CD8-positive, alpha-beta memory T cell (primary cell): ENCODE measurements around the gene TMEM179B. TPM values are rescaled to one million over a fixed set of nuclear protein-coding genes. Genes with fewer than 3 reads are reported as not detected.

Source experiments
- CTCF ChIA-PET: fragments of 350-600 bp; sonication (Branson Sonifier 250); formaldehyde crosslinking; loops from one replicate; lab custom pipeline; 2021; ENCODE audit warnings: antibody characterized with exemption; lab: Charles Lee
- POLR2A ChIA-PET: fragments of 350-600 bp; sonication (Branson Sonifier 250); formaldehyde crosslinking; loops from one replicate; lab custom pipeline; 2021; ENCODE audit warnings: antibody characterized with exemption; lab: Charles Lee
- DNase-seq, 5 donors: peaks; one replicate each; pipeline versions ENCODE4 v3.0.0 to v3.0.0-alpha.2; 2020 to 2022; ENCODE audit warnings: mixed read lengths in 1 of 5
- H3K27ac ChIP-seq: one replicate; pipeline ENCODE4 v1.7.0; 2013; ENCODE audit warnings: low read depth, mild to moderate bottlenecking, low read length, moderate library complexity
- H3K27me3 ChIP-seq: 2 replicates; pipeline ENCODE4 v1.7.0; 2013; ENCODE audit warnings: low read length, mild to moderate bottlenecking; ENCODE audit not compliant: insufficient read depth, poor library complexity, severe bottlenecking
- H3K36me3 ChIP-seq: 2 replicates; pipeline ENCODE4 v1.7.0; 2013; ENCODE audit warnings: mild to moderate bottlenecking, low read length, moderate library complexity; ENCODE audit not compliant: insufficient read depth
- H3K4me1 ChIP-seq: 2 replicates; pipeline ENCODE4 v1.7.0; 2013; ENCODE audit warnings: mild to moderate bottlenecking, low read length, moderate library complexity; ENCODE audit not compliant: insufficient read depth
- H3K4me3 ChIP-seq: 2 replicates; pipeline ENCODE4 v1.7.0; 2013; ENCODE audit warnings: mild to moderate bottlenecking, low read length
- H3K9me3 ChIP-seq: 2 replicates; pipeline ENCODE4 v1.7.0; 2013; ENCODE audit warnings: mild to moderate bottlenecking, low read length
- H3K27ac Mint-ChIP-seq, 8 donors: one replicate each; pipeline ENCODE4 v1.8.0; 2020 to 2021; ENCODE audit warnings: mixed read lengths in 8 of 8, mild to moderate bottlenecking in 6 of 8, inconsistent platforms in 3 of 8, moderate library complexity in 3 of 8
- H3K27me3 Mint-ChIP-seq, 2 donors: one replicate each; pipeline ENCODE4 v1.8.0; 2020 to 2021; ENCODE audit warnings: mixed read lengths in 2 of 2, mild to moderate bottlenecking in 1 of 2, moderate library complexity in 1 of 2
- H3K36me3 Mint-ChIP-seq, 3 donors: one replicate each; pipeline ENCODE4 v1.8.0; 2020 to 2021; ENCODE audit warnings: mixed read lengths in 3 of 3, inconsistent platforms in 1 of 3, mild to moderate bottlenecking in 1 of 3
- H3K4me1 Mint-ChIP-seq, 3 donors: one replicate each; pipeline ENCODE4 v1.8.0; 2020 to 2021; ENCODE audit warnings: mixed read lengths in 3 of 3, inconsistent platforms in 1 of 3, mild to moderate bottlenecking in 1 of 3
- H3K4me3 Mint-ChIP-seq, 7 donors: one replicate each; pipeline ENCODE4 v1.8.0; 2020 to 2021; ENCODE audit warnings: mixed read lengths in 7 of 7, mild to moderate bottlenecking in 6 of 7, moderate library complexity in 4 of 7, inconsistent platforms in 2 of 7
- H3K9me3 Mint-ChIP-seq, 5 donors: one replicate each; pipeline ENCODE4 v1.8.0; 2020 to 2022; ENCODE audit warnings: mixed read lengths in 5 of 5, mild to moderate bottlenecking in 3 of 5, moderate library complexity in 2 of 5, inconsistent platforms in 1 of 5
- polyA plus RNA-seq: library from polyadenylated mRNA; unstranded; fragments of 300-500 nt; fragmentation: Illumina TruSeq; gene quantifications from one replicate; pipeline ENCODE4 v1.2.3, GENCODE V29; 2021
- total RNA-seq, 2 experiments: library from RNA; stranded (reverse); gene quantifications; one replicate each; pipeline ENCODE4 v1.2.3, GENCODE V29; 2021

TMEM179B gene
- total and polyA plus RNA-seq, 3 experiments from 2014 or later = 46.4 to 135 (median 49.2) TPM

DNA sequence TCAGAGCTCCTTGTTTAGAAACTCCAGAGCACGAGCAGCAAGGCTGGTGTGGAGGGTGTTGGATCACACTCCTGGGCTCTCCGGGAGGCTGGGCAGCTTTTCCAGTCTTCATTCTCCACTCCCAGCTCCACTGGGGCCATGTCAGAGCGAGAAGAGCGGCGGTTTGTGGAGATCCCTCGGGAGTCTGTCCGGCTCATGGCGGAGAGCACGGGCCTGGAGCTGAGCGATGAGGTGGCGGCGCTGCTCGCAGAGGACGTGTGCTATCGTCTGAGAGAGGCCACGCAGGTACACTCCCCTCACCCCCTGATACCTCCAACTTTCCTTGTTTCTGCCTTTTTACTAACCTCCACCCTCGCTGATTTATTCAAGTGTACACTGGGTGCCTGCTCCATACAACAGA lies 11.6 kb upstream of the TMEM179B start:
- Mint-ChIP-seq H3K36me3 (peaks cover 0 to 47% (median 3%) of the 10 kb centered on the region in 3 donors), H3K27ac (peak overlapping the region in 6 of 8 donors; percentile 36 to 92 (median 70)), H3K4me3 (peak overlapping the region in 1 of 7 donors; percentile 70), H3K27me3 (no peaks in the 10 kb centered on the region), H3K4me1 (peaks cover 16 to 26% (median 22%) of the 10 kb centered on the region in 3 donors), H3K9me3 (no peaks in the 10 kb centered on the region)
- Histone ChIP-seq H3K4me1 (peaks cover 10% of the 10 kb centered on the region), H3K4me3 (no peak overlapping the region), H3K27me3 (no peaks in the 10 kb centered on the region), H3K36me3 (peaks cover 11% of the 10 kb centered on the region), H3K27ac (no peak overlapping the region), H3K9me3 (no peaks in the 10 kb centered on the region)
- ChIA-PET POLR2A (interaction anchor here (0.7 to 0.9 kb wide), 3 partner anchors 11 to 1488 kb away, joined by 3 to 5 read pairs (median 4); partner anchors contain the start of gene HNRNPUL2), CTCF (interaction anchor here (0.6 to 8.3 kb wide), 3 partner anchors 10 to 22 kb away, joined by 3 to 74 read pairs (median 3); partner anchors contain the start of genes TMEM179B and ZBTB3)
- no peak for DNase-seq

- CTCF ChIA-PET = interaction anchor here (8.3 kb wide), 1 partner anchor 8 kb away, joined by 74 read pairs; the partner anchor contains the start of gene TMEM179B
- Mint-ChIP-seq H3K4me3 (peak overlapping the region in 4 of 7 donors; percentile 34 to 61 (median 48)), H3K27me3 (no peaks in the 10 kb centered on the region), H3K36me3 (peaks cover 0 to 46% (median 3%) of the 10 kb centered on the region in 3 donors), H3K27ac (peak overlapping the region in 7 of 8 donors; percentile 47 to 94 (median 78)), H3K9me3 (no peaks in the 10 kb centered on the region), H3K4me1 (peaks cover 3 to 15% (median 13%) of the 10 kb centered on the region in 3 donors)
- Histone ChIP-seq H3K4me1 (no peaks in the 10 kb centered on the region), H3K27me3 (no peaks in the 10 kb centered on the region), H3K9me3 (no peaks in the 10 kb centered on the region), H3K27ac (no peak overlapping the region), H3K36me3 (peaks cover 11% of the 10 kb centered on the region), H3K4me3 (no peak overlapping the region)
- POLR2A ChIA-PET = interaction anchor here (0.6 kb wide), 1 partner anchor 16 kb away, joined by 3 read pairs; no protein-coding TSS in a partner anchor
- DNase-seq = no peak
These were observed 9.8 kb upstream of the TMEM179B start for GRCh38 chr11:62777389-62777788.

- H3K36me3 ChIP-seq = peaks cover 11% of the 10 kb centered on the region
- Mint-ChIP-seq H3K9me3 (no peaks in the 10 kb centered on the region), H3K4me3 (peak overlapping the region in 4 of 7 donors; percentile 38 to 51 (median 46)), H3K4me1 (peaks cover 3 to 15% (median 13%) of the 10 kb centered on the region in 3 donors), H3K27ac (peak overlapping the region in 4 of 8 donors; percentile 22 to 89 (median 67)), H3K27me3 (no peaks in the 10 kb centered on the region), H3K36me3 (peaks cover 0 to 51% (median 7%) of the 10 kb centered on the region in 3 donors)
- H3K27ac ChIP-seq = no peak overlapping the region
- H3K4me3 ChIP-seq = no peak overlapping the region
- POLR2A ChIA-PET = no interaction called here
- DNase-seq = no peak
- no peaks in the 10 kb centered on the region for H3K27me3 ChIP-seq
- H3K9me3 ChIP-seq = no peaks in the 10 kb centered on the region
- CTCF ChIA-PET = no interaction called here
- H3K4me1 ChIP-seq = no peaks in the 10 kb centered on the region
These were observed 8.8 kb upstream of the TMEM179B start for GRCh38 chr11:62778441-62778840.

GRCh38 chr11:62782753-62783152 lies 4.4 kb upstream of the TMEM179B start:
- Histone ChIP-seq H3K9me3 (no peaks in the 10 kb centered on the region), H3K36me3 (peaks cover 5% of the 10 kb centered on the region), H3K27me3 (no peaks in the 10 kb centered on the region), H3K4me1 (peaks cover 6% of the 10 kb centered on the region), H3K27ac (no peak overlapping the region), H3K4me3 (no peak overlapping the region)
- no peaks in the 10 kb centered on the region for H3K27me3 Mint-ChIP-seq
- H3K4me3 Mint-ChIP-seq = peak overlapping the region in 1 of 7 donors; percentile 43
- POLR2A ChIA-PET = no interaction called here
- DNase-seq = no peak
- H3K9me3 Mint-ChIP-seq = no peaks in the 10 kb centered on the region
- peak overlapping the region in 2 of 8 donors; percentile 32 to 65 for H3K27ac Mint-ChIP-seq
- CTCF ChIA-PET = no interaction called here
- H3K36me3 Mint-ChIP-seq = peaks cover 0 to 39% (median 4%) of the 10 kb centered on the region in 3 donors
- H3K4me1 Mint-ChIP-seq = peaks cover 15 to 19% (median 16%) of the 10 kb centered on the region in 3 donors

GRCh38 chr11:62786318-62787004 lies 741 bp upstream of the TMEM179B start:
- peaks cover 37 to 50% (median 46%) of the 10 kb centered on the region in 3 donors for H3K4me1 Mint-ChIP-seq
- peaks cover 0 to 53% (median 7%) of the 10 kb centered on the region in 3 donors for H3K36me3 Mint-ChIP-seq
- peak overlapping the region; percentile 96 for H3K27ac ChIP-seq
- no peaks in the 10 kb centered on the region for H3K27me3 Mint-ChIP-seq
- no peaks in the 10 kb centered on the region for H3K9me3 ChIP-seq
- H3K27ac Mint-ChIP-seq = peak overlapping the region; percentile 90 to 100 (median 94)
- peaks cover 27% of the 10 kb centered on the region for H3K4me1 ChIP-seq
- ChIA-PET POLR2A (interaction anchor here (0.6 to 5.9 kb wide), 22 partner anchors 10 to 213 kb away, joined by 3 to 88 read pairs (median 8); partner anchors contain the start of genes C11orf98, CSKMT, EEF1G and HNRNPUL2), CTCF (interaction anchor here (0.6 to 4.9 kb wide), 48 partner anchors 9 to 393 kb away, joined by 3 to 74 read pairs (median 6); partner anchors contain the start of genes BSCL2, C11orf98, CSKMT and GNG3)
- H3K9me3 Mint-ChIP-seq = no peaks in the 10 kb centered on the region
- H3K36me3 ChIP-seq = peaks cover 8% of the 10 kb centered on the region
- H3K4me3 Mint-ChIP-seq = peak overlapping the region; percentile 82 to 97 (median 92)
- peak overlapping the region; percentile 98 for H3K4me3 ChIP-seq
- DNase-seq = peak; percentile 80 to 88 (median 82)
- H3K27me3 ChIP-seq = no peaks in the 10 kb centered on the region

DNA sequence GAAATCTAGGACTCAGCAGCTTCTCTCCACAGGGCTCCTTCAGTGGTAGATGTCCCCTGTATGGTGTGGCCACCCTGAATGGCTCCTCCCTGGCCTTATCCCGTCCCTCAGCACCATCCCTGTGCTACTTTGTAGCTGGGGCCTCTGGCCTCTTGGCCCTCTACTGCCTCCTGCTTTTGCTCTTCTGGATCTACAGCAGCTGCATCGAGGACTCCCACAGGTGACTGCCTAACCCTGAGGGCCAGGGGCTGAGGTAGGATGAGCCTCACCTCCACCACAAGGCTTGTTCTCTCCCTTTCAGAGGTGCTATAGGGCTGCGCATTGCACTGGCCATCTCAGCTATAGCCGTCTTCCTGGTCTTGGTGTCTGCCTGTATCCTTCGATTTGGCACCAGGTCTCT lies 1.8 kb downstream of the TMEM179B start:
- POLR2A ChIA-PET = interaction anchor here (0.6 to 5.9 kb wide), 7 partner anchors 19 to 124 kb away, joined by 3 to 88 read pairs (median 7); partner anchors contain the start of genes C11orf98, CSKMT, HNRNPUL2 and SLC3A2
- Histone ChIP-seq H3K4me3 (no peak overlapping the region), H3K4me1 (peaks cover 36% of the 10 kb centered on the region), H3K9me3 (no peaks in the 10 kb centered on the region), H3K27ac (no peak overlapping the region), H3K27me3 (no peaks in the 10 kb centered on the region), H3K36me3 (peaks cover 21% of the 10 kb centered on the region)
- no peaks in the 10 kb centered on the region for H3K9me3 Mint-ChIP-seq
- peaks cover 0 to 57% (median 3%) of the 10 kb centered on the region in 3 donors for H3K36me3 Mint-ChIP-seq
- peak overlapping the region; percentile 77 to 100 (median 96) for H3K27ac Mint-ChIP-seq
- CTCF ChIA-PET = interaction anchor here (1.1 to 2.5 kb wide), 3 partner anchors 72 to 93 kb away, joined by 3 to 11 read pairs (median 3); partner anchors contain the start of gene SLC3A2
- DNase-seq = no peak
- peaks cover 46 to 62% (median 57%) of the 10 kb centered on the region in 3 donors for H3K4me1 Mint-ChIP-seq
- H3K4me3 Mint-ChIP-seq = peak overlapping the region; percentile 94 to 97 (median 95)
- no peaks in the 10 kb centered on the region for H3K27me3 Mint-ChIP-seq

DNA sequence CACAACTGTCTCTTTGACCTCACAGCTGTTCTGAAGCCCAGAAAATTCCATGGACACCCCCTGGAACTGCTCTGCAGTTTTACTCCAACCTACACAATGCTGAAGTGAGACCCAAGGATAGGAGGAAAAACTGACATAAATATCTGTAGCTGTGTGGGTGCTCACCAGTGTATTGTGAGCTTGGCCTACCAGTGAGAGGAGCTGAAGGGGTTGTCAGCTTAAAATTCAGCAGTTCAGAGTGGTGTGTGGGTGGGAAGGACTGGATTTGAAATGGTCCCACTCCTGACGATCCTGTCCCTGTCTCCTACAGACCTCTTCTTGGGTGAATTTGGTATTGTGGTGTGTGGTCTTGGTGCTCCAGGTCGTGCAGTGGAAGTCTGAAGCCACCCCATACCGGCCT lies 2.4 kb downstream of the TMEM179B start:
- Histone ChIP-seq H3K27me3 (no peaks in the 10 kb centered on the region), H3K4me1 (peaks cover 36% of the 10 kb centered on the region), H3K36me3 (peaks cover 27% of the 10 kb centered on the region), H3K4me3 (no peak overlapping the region), H3K27ac (no peak overlapping the region), H3K9me3 (no peaks in the 10 kb centered on the region)
- Mint-ChIP-seq H3K36me3 (peaks cover 0 to 63% (median 7%) of the 10 kb centered on the region in 3 donors), H3K4me1 (peaks cover 46 to 66% (median 62%) of the 10 kb centered on the region in 3 donors), H3K27ac (peak overlapping the region; percentile 22 to 100 (median 96)), H3K4me3 (peak overlapping the region; percentile 94 to 97 (median 95)), H3K27me3 (no peaks in the 10 kb centered on the region), H3K9me3 (no peaks in the 10 kb centered on the region)
- no peak for DNase-seq
- CTCF ChIA-PET = interaction anchor here (1.1 to 2.5 kb wide), 4 partner anchors 66 to 92 kb away, joined by 3 to 11 read pairs (median 4); partner anchors contain the start of gene SLC3A2
- POLR2A ChIA-PET = interaction anchor here (0.5 to 5.9 kb wide), 7 partner anchors 8 to 124 kb away, joined by 3 to 88 read pairs (median 4); partner anchors contain the start of genes C11orf98, CSKMT, HNRNPUL2 and SLC3A2
